ENCODE results near the gene UGT1A3.
"Not testable (repeated sequence)": the region's sequence is repeated elsewhere in the genome, so short reads cannot be mapped to it uniquely, and the experiment has no call there.

UGT1A3 gene

GRCh38 chr2:233728723-233729301 is at the start of gene UGT1A3:
TSS of gene UGT1A3 (plus strand) at chr2:233729042. CDS start at chr2:233729127, 85 bp downstream.
- no peak for DNase-seq (ENCODE audit: low read depth)

- no peak for DNase-seq (ENCODE audit: low read depth)
These were observed 49.6 kb upstream of the UGT1A3 start for GRCh38 chr2:233679196-233679595.

- DNase-seq (ENCODE audit: low read depth), result no peak
These were observed 48.3 kb upstream of the UGT1A3 start for GRCh38 chr2:233680361-233681045.

GRCh38 chr2:233681521-233682099 is 47.2 kb upstream of the UGT1A3 start, which contains the start of gene UGT1A7:
TSS of gene UGT1A7 (plus strand) at chr2:233681901. CDS start at chr2:233681938, 37 bp downstream.
- no peak for DNase-seq (ENCODE audit: low read depth)

GRCh38 chr2:233684640-233685039 is 44.2 kb upstream of the UGT1A3 start:
- no peak for DNase-seq (ENCODE audit: low read depth)

GRCh38 chr2:233686928-233687327 is 41.9 kb upstream of the UGT1A3 start:
- DNase-seq (ENCODE audit: low read depth), result no peak

- no peak for DNase-seq (ENCODE audit: low read depth)
These were observed 40.5 kb upstream of the UGT1A3 start for GRCh38 chr2:233688341-233688740.

GRCh38 chr2:233689031-233689430 is 39.8 kb upstream of the UGT1A3 start:
- no peak for DNase-seq (ENCODE audit: low read depth)

- DNase-seq (ENCODE audit: low read depth), result no peak
These were observed 39.3 kb upstream of the UGT1A3 start for GRCh38 chr2:233689501-233689900.

- DNase-seq (ENCODE audit: low read depth), result no peak
These were observed 38.4 kb upstream of the UGT1A3 start for GRCh38 chr2:233690444-233690843.

- no peak for DNase-seq (ENCODE audit: low read depth)
These were observed 37.1 kb upstream of the UGT1A3 start for GRCh38 chr2:233691443-233692433.

- no peak for DNase-seq (ENCODE audit: low read depth)
These were observed 36.2 kb upstream of the UGT1A3 start, which contains the start of gene UGT1A6 for GRCh38 chr2:233692648-233693047. TSS of gene UGT1A6 (plus strand) at chr2:233692890. CDS start at chr2:233693005, 115 bp downstream.

- DNase-seq (ENCODE audit: low read depth), result no peak
These were observed 34.9 kb upstream of the UGT1A3 start for GRCh38 chr2:233693963-233694362.

GRCh38 chr2:233698740-233699139 is 30.1 kb upstream of the UGT1A3 start:
- no peak for DNase-seq (ENCODE audit: low read depth)

- DNase-seq (ENCODE audit: low read depth), result no peak
These were observed 29.3 kb upstream of the UGT1A3 start for GRCh38 chr2:233699424-233700027.

GRCh38 chr2:233700028-233700635 is 28.7 kb upstream of the UGT1A3 start:
- DNase-seq (ENCODE audit: low read depth), result no peak

- DNase-seq (ENCODE audit: low read depth), result not testable (repeated sequence)
These were observed 28.0 kb upstream of the UGT1A3 start for GRCh38 chr2:233700842-233701241.

GRCh38 chr2:233702238-233702637 is 26.6 kb upstream of the UGT1A3 start:
- DNase-seq (ENCODE audit: low read depth), result no peak

GRCh38 chr2:233705911-233706506 is 22.8 kb upstream of the UGT1A3 start:
- no peak for DNase-seq (ENCODE audit: low read depth)

GRCh38 chr2:233706720-233707119 is 22.1 kb upstream of the UGT1A3 start:
- no peak for DNase-seq (ENCODE audit: low read depth)
